ENCODE data around the gene CCDC6. TPM values are rescaled to one million over a fixed set of nuclear protein-coding genes. Genes with fewer than 3 reads are reported as not detected.
A peak's percentile ranks its signal among the peaks of the same experiment; 100 is the strongest.

The CCDC6 gene
- total RNA-seq, 4 donors from 2014 or later, result 59.3 to 79.3 (median 64.8) TPM

DNA sequence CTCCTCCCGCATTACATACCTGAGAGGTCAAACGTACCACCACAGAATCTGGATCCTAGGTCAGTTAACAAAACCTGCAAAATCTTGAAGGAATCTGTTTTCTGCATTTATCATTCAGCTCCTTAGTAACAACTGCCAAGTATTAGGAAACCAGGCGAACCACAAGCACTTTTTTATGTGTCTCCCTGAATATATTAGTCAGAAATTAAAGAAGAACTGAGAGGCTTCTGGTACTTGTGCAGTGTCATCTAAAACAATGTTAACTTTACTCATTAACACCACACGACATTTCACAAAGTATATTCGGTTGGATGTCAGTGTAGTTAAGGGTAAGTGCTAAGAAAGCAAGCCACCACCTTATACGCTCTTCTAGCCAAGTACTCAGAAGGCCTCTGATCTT, 2.5 kb downstream of the CCDC6 start:
- DNase-seq, result no peak
- intact Hi-C loops (cut with DNase I), result loop anchor here (10.0 kb wide), 1 partner anchor 279 kb away; no protein-coding TSS in a partner anchor
- 48 to 63% methylated on average over 6 of the region's 6 CpGs for WGBS, 2 donors
- Histone ChIP-seq H3K9me3 (no peaks in the 10 kb centered on the region), H3K27ac (peak overlapping the region in 1 of 3 donors; percentile 97), H3K36me3 (no peaks in the 10 kb centered on the region), H3K27me3 (no peaks in the 10 kb centered on the region), H3K4me3 (replicated peaks in 1 of 3) (no peak overlapping the region), H3K4me1 (peaks cover 33 to 51% of the 10 kb centered on the region in 2 donors)
- TF ChIP-seq, protein P1, sequence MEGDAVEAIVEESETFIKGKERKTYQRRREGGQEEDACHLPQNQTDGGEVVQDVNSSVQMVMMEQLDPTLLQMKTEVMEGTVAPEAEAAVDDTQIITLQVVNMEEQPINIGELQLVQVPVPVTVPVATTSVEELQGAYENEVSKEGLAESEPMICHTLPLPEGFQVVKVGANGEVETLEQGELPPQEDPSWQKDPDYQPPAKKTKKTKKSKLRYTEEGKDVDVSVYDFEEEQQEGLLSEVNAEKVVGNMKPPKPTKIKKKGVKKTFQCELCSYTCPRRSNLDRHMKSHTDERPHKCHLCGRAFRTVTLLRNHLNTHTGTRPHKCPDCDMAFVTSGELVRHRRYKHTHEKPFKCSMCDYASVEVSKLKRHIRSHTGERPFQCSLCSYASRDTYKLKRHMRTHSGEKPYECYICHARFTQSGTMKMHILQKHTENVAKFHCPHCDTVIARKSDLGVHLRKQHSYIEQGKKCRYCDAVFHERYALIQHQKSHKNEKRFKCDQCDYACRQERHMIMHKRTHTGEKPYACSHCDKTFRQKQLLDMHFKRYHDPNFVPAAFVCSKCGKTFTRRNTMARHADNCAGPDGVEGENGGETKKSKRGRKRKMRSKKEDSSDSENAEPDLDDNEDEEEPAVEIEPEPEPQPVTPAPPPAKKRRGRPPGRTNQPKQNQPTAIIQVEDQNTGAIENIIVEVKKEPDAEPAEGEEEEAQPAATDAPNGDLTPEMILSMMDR (IDR thresholded peaks at IDR 0.05), result no peak
- TF ChIP-seq POLR2A (IDR thresholded peaks at IDR 0.05), result no peak

GRCh38 chr10:59902016-59902415, 4.3 kb downstream of the CCDC6 start:
- intact Hi-C loops (cut with DNase I), result loop anchor here (10.0 kb wide), 1 partner anchor 277 kb away; no protein-coding TSS in a partner anchor
- Histone ChIP-seq H3K36me3 (no peaks in the 10 kb centered on the region), H3K4me3 (replicated peaks in 1 of 3) (no peak overlapping the region), H3K4me1 (peaks cover 31 to 54% of the 10 kb centered on the region in 2 donors), H3K27me3 (no peaks in the 10 kb centered on the region), H3K27ac (no peak overlapping the region), H3K9me3 (no peaks in the 10 kb centered on the region)
- DNase-seq, result no peak
- 90% methylated on average over 4 of the region's 4 CpGs for WGBS, 2 donors
- TF ChIP-seq POLR2A (IDR thresholded peaks at IDR 0.05), result no peak
- TF ChIP-seq, protein P1 (IDR thresholded peaks at IDR 0.05), result no peak

GRCh38 chr10:59901470-59901869, 4.9 kb downstream of the CCDC6 start:
- peaks cover 34 to 57% of the 10 kb centered on the region in 2 donors for H3K4me1 ChIP-seq
- intact Hi-C loops (cut with DNase I), result loop anchor here (10.0 kb wide), 1 partner anchor 277 kb away; no protein-coding TSS in a partner anchor
- peak overlapping the region in 1 of 3 donors; percentile 21 for H3K27ac ChIP-seq
- no peak for TF ChIP-seq POLR2A (IDR thresholded peaks at IDR 0.05)
- TF ChIP-seq, protein P1 (IDR thresholded peaks at IDR 0.05), result no peak
- no peak overlapping the region for H3K4me3 ChIP-seq (replicated peaks in 1 of 3)
- H3K27me3 ChIP-seq, result no peaks in the 10 kb centered on the region
- WGBS, 2 donors, result 78 to 80% methylated on average over 1 of the region's 1 CpG
- DNase-seq, result no peak
- no peaks in the 10 kb centered on the region for H3K9me3 ChIP-seq
- H3K36me3 ChIP-seq, result no peaks in the 10 kb centered on the region

GRCh38 chr10:59900048-59900727, 6.2 kb downstream of the CCDC6 start:
- WGBS, 2 donors, result 82 to 83% methylated on average over 10 of the region's 10 CpGs
- Histone ChIP-seq H3K4me3 (replicated peaks in 1 of 3) (no peak overlapping the region), H3K27me3 (no peaks in the 10 kb centered on the region), H3K27ac (peak overlapping the region in 1 of 3 donors; percentile 48), H3K9me3 (no peaks in the 10 kb centered on the region), H3K4me1 (peaks cover 44 to 70% of the 10 kb centered on the region in 2 donors), H3K36me3 (no peaks in the 10 kb centered on the region)
- no peak for TF ChIP-seq POLR2A (IDR thresholded peaks at IDR 0.05)
- TF ChIP-seq, protein P1 (IDR thresholded peaks at IDR 0.05), result no peak
- no peak for DNase-seq
- intact Hi-C loops (cut with DNase I), result loop anchor here (10.0 kb wide), 1 partner anchor 275 kb away; no protein-coding TSS in a partner anchor
